ENCODE data around the gene DUSP14.
"Not testable (repeated sequence)": the region's sequence is repeated elsewhere in the genome, so short reads cannot be mapped to it uniquely, and the experiment has no call there.

DUSP14 gene

DNA sequence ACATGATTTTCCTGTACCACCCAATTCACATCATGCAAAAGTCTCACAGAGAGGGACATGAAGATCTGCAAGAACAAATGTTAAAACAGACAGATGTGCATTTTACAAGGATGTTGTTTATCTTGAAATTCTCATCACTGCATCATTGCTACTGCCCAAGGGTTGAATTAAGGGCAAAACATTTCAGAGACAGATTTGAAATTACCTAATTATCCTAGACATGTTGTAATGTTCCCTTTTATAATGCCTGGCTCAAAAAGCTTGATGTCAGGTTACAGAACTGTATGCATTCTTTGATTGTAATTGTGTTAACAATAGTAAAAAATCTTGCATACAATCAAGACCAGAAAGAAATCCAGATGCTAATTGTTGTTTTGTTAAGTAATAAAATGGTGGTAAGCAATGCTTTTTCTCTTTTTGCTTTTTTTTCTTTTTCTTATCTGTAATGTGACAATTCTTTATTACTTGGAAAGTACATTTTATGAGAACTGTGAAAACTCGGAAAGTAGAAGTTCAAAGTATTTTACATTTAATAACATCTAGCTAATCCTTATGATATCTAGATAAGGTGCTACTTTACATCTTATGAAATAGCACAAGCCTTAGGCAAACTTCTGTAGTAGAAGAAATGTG lies 3.6 kb upstream of the DUSP14 start:
- no peak for DNase-seq

DNA sequence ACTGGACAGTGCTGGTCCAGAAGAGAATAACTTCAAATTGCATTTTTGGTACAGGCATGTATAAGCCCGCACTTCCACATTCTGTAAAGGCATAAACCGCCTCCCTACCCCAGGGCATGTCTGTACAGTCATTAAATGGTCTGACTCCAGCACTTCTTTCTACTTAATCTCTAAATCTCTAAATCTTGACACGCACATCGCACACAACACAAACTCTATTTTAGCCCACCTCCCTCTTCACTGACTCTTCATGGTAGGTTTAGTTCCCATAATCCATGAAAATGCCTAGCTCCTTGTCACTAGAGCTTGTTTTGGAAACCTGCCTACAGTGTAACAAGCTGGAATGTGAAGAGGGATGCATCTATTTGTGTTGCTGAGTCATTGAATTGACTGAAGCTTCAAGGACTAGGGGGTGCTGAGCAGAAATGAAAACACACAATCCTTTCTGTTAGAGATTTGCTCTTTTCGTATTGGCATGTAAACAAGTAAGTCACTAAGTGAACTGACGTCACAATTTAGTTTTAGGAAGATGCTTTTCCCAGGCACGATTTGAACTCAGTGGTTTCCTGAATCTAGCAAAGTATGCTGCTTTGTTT lies 1.6 kb upstream of the DUSP14 start:
- DNase-seq: peak; percentile 23

DNA sequence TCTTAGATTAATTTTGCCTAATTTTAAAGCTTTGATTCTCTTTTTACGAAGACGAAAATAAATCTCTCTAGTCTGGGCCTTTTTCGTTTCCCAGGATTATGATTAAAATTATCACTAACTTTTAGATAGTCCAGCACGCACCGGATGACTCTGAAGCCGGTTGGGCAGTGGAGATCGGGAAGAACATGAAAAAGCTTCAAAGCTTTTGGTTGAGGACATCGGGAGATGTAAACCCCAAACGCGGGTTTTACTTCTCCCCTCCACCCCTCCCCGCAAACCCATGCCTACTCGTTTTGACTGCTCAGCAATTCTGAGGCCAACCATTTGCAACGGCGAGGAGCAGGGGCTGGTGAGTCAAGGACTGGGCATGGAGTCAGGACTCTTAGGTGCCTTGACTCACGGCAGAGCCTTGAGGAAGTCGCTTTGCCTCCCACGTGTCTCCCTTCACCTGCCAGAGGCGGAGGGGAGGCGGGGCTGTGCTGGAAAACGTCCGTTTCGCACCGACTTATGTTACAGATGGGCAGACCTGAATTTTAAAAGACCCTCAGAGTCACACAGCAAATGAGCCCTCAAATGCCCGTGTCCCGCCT lies 989 bp upstream of the DUSP14 start:
- DNase-seq: peak; percentile 71

DNA sequence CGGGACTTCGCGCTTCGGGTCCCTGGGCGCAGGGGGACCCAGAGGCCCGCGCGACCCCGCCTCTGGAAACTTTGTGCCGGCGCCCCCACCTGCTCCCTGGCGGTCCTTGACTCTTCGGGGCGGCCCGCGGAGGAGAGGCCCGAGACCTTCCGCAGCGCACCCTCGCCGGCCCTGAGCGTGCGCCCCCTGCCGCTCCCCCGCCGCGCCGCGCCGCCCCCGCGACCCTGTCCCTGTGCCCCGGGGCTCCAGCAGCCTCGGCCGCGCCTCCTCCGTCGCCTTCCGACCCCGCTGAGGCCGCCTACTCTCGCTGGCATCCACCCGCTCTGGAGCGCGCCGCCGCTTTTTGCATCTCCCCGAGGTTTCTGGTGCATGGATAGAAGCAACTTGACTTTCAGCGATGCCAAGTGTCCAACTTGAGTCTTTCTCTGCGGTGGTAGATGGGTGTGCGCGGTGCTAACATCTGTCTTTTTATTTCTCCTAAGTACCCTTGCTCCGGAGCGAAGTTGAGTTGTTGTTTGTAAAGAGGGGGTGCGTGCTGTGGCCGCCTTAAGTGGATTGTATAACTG lies 414 bp downstream of the DUSP14 start:
- peak; percentile 77 for DNase-seq

DNA sequence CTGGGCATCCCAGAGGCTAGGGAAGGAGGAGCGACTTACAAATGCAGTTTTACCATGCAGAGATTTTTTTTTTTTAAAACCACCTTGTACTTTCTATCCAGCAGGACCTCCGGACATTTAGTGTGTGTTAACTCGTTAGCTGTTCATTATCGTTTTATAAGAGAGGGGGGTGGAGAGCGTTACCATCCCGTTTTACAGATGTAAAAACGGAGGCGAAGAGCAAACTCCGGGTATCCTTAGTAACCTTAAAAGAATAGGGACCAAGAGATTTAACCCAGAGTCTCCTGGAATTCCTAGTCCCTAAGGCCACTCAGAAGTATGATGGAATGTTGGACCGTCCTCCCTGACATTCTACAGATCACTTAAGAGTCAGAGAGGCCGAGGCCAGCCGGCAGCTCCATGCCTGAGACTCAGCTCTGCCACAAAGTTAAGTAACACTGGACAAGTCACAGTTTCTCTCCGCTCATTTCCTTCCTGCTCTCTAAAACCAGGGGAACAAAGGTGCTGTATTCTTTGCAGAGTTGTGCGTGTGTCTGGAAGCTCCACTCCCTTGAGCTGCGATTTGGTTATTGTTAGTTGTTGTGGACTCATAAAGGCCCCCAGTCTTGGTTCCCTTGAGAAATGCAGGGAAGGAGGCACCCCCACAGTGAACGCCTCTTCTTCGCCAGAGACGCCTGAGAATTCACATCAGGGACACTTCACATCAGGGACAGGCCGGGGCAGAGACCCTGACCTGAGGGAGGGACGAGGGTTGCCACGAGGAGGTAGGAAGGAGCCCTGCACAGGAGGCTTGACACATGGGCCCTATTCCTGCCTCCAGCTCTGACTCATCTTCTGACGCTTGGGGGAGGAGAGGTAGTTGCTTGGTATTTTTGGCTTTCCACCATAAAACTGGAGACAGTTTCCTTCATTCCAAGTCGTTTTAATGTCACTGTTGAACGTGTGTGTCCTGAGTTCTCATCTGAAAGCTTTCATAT lies 1.2 kb downstream of the DUSP14 start:
- DNase-seq: no peak

DNA sequence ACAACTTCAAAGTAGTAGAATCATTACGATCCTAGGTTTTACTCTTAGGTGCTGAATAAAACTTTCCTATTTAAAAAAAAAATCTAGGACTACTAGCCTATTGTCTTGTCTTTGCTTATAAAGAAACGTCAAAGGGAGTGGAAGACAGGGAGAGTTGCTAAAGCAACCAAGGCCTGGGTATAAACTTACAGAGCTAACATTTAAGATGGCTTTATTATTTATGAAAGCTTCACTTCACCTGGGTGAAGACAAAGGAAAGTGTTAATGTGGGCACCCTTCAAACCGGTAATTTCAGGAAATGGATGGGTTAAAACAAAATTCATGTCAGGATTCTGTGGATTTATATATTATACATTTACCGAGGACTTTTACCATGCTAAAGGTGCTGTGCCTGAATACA lies 2.5 kb downstream of the DUSP14 start:
- no peak for DNase-seq

DNA sequence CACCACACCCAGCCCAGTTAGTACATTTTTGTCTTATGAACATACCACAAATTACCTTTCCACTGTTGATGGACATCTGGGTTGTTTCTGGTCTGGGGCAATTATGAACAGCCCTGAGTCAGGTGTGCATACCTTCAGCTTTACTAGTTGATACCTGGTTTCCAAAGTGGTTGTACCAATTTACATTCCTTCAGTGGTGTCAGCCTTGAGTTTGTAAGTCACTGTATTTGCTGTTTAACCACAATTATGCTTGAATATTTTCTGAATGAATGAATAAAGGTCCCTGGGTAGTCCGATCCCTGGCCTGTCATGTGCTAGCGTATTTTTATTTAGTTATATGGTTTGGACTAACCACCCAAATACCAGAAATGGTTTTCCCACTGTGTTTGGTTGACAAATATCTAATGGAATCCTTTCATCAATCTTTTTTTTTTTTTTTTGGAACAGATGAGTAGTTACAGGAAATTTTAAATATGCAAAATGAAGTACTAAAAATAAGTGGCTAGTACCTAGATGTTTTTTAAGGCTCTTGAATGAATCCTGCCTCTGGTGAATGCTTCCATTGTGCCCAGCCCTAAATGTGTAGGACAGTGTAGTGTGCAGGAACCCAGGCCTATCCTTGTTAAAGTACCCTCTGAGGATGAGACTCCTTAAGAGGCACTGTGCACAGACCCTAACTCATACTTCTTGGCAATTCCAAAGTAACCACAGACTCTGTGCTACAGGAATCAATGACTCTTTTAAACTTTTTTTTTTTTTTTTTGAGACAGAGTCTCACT lies 3.7 kb downstream of the DUSP14 start:
- DNase-seq: no peak

DNA sequence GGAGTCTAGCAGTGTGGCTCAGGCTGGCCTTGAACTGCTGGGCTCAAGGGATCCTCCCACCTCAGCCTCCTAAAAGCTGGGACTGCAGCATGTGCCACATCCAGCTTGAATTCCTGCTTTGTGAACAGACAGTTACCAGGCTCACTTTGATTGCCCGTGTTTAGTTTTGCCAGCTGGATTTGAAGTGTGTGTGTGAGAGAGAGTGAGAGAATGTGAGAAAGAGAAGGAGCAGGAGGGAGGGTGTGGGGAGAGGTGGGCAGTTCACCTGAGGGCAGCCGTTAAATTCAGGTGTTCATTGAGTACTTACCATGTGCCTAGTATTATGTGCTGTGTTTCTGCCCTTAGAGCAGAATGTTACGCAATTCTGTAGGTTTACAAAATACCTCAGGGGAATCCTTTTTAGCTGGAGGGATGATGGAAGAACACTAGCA lies 4.7 kb downstream of the DUSP14 start:
- DNase-seq: no peak

DNA sequence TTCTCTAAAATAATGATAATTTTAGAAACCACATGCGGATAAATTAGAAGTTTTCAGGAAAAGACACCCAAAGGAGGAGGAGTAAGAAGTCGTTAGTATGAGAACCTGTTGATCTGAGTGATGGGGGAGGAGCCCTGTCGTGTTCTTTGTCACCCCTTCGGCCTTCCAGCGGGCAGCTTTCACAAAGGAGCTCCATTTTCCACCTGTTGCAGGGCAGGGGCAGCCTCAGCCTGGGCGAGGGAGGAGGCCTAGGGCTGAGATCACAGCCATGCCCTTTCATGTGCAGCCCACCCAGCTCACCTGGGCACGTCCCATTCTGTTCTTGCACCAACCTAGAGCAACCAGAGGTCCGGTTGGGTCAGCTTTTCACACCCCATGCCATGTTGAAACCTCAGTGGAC lies 5.3 kb downstream of the DUSP14 start:
- DNase-seq: no peak

DNA sequence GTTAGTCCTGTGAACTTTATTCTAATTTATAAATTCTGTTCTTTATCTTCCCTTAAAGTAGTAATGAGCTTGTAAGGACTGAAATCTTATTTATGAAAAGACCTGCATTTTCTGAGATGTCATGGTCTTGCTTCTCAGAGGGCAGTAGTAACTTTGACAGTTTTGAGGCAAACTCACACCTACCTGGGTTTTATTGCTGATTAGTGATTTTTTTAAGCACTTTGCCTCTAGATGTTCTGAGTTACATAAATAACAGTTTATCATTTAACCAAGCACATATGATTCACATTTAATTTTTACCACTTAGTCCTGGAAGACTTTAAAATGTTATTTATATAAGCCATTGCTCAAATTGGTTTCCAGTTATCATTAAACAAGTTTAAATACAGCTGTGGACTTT lies 10.7 kb downstream of the DUSP14 start:
- no peak for DNase-seq

DNA sequence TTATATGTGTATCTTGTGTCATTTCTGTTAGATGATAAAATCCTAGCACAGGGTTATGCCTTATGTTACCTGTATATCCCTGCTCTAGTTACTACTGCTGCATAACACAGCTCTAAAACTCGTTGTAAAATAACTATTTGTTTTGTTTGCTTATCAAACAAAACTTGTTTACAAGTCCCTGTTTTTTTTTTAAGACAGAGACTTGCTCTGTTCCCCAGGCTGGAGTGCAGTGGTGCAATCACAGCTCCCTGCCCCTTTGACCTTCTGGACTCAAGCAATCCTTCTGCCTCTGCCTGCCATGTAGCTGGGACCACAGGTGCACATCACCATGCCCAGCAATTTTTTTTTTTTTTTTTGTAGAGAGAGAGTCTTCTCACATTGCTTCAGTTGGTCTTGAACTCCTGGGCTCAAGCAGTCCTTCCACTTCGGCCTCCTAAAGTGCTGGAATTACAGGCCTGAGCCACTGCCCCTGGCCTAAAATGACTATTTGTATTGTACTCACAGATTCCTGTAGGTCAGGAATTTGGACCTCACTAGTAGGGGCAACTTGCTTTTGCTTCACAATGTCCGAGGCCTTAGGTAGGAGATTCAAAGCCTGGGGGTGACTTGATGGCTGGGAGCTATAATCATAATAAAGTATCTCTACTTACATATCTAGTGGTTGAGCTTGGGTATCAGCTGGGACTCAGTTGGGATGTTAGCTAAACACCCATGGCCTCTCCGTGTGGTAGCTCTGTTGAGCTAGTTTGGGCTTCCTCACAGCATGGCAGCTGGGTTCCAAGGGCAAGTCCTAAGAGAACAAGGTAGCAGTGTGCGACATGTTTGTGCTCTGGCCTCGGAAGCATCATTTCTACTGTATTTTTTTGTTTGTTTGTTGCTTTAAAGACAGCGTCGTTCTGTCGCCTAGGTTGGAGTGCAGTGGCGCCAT lies 12.6 kb downstream of the DUSP14 start:
- no peak for DNase-seq

DNA sequence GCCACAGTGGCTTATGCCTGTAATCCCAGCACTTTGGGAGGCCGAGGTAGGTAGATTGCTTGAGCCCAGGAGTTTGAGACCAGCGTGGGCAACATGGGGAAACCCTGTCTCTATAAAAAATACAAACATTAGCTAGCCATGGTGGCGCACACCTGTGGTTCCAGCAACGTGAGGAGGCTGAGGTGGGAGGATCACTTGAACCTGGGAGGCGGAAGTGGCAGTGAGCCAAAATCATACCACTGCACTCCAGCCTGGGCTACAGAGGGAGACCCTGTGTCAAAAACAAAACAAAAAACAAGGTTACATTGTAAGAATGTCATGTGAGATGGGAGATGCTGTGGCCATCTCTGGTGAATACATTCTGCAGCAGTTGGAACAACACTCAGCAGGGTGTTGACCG lies 13.5 kb downstream of the DUSP14 start:
- no peak for DNase-seq

DNA sequence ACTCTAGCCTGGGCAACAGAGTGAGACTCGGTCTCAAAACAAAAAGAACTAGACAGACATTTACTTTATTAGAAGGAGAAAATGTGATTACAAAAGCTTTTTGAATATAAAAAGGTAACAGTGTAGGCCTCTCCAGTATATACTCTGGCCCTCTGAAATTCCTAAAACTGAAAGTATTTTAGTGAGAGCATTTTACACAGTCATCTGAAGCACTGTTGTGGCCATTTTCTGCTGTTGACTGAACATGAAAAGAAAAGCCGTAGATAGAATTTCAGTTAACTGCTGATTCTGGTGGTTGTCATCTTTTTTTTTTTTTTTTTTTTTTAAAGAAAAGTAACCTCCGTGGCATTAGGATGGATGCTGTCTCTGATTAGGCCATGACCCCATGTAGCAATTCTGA lies 15.6 kb downstream of the DUSP14 start:
- no peak for DNase-seq

DNA sequence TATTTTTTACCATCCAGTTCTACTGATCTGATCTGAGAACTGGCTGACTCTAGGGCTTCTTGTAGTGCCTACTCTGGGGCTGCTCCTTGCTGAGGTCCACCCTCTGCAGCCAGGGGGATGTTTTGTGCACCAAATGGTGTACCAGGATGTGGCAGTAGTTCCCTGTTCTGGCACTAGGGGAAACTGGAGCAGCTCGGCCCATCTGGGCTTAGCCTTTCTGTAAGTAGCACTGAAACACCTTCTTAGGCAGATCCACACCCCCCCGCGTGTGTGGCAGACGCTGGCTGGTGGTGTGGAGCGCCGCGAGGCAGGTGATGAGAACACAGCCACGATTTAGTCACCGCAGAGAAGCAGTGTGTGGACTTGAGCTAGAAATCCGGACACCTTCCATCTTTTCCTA lies 17.0 kb downstream of the DUSP14 start:
- no peak for DNase-seq

DNA sequence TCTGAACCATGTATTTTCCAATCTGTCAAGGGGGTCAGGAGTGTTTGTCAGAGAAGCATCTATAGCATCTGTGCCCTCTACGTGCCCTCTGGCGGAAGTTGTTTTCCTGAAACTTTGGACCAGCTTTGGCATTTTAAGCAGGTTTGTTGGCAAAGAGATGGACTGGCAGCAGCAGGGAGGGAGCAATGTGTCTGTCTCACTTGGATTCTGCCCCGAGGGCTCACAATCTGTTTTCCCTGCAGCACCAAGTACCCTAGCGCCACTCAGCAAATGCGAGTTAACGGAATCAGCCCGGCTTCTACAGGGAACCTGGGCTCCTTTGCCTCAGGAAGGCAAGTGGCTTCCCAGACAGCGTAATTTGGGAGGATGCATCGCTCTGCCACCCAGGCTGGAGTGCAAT lies 17.4 kb downstream of the DUSP14 start:
- DNase-seq: no peak

DNA sequence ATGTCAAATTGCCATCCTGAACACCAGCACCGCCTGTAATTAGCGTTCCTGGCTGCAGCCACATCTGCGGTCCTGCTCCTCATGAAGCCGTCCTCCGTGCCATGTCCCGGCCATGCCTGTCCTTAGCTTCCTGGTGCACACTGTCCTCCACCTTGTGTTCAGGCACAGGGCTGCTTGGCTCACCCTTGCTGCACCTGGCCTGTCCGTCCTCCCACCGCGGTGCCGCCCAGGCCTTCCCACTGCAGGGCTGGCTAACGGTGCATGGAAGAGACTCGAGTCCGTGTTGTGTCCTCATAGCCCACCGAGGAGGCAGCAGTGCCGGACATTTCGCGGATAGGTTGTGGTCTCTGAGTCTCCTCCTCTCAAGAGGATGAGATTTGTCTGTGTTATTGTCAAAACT lies 20.4 kb downstream of the DUSP14 start:
- no peak for DNase-seq

DNA sequence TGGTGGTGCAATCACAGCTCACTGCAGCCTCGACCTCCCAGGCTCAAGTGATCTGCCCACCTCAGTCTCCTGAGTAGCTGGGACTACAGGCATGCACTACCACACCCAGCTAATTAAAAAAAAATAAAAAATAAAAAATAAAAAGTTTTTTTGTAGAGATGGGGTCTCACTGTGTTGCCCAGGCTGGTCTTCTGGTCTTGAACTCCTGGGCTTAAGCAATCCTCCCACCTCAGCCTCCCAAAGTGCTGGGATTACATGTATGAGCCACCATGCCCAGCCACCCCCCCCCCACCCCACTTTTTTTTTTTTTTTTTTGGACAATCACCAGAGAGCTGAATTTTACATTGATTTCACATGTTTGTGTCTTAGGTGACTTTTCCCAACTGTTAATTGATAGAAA lies 22.0 kb downstream of the DUSP14 start:
- DNase-seq: not testable (repeated sequence)

DNA sequence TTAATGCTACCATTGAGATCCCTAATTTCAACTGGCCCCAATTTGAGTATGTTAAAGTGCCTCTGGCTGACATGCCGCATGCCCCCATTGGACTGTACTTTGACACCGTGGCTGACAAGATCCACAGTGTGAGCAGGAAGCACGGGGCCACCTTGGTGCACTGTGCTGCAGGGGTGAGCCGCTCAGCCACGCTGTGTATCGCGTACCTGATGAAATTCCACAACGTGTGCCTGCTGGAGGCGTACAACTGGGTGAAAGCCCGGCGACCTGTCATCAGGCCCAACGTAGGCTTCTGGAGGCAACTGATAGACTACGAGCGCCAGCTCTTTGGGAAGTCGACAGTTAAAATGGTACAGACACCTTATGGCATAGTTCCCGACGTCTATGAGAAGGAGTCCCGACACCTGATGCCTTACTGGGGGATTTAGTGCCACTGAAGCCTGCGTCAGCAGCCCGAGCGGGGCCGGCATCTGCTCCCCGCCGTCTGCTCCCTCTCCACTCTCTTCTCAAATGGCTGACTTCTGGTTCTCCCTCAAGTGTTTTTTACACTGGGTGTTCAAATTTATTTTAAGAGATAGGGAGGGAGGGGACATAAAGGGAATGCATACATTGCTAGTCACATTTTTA lies 22.9 kb downstream of the DUSP14 start:
- DNase-seq: no peak

DNA sequence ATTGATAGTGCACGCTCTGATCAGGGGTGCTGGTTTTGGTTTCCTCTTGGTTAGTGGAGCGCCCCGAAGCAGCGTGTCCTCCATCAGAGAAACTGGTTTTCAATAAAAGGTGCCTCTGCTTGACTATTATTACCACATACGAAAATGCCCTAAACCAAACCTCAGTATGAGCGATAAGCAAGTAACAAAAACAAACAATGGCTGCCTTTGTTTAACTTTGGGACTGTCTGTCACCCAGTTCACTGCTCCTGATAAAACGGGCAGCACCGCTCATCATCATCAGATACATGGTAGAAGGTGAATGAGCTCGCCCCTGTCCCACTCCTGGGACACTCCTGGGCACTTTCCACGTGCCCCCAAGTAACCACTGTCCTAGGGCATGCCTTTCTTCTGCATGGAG lies 24.0 kb downstream of the DUSP14 start:
- DNase-seq: no peak

DNA sequence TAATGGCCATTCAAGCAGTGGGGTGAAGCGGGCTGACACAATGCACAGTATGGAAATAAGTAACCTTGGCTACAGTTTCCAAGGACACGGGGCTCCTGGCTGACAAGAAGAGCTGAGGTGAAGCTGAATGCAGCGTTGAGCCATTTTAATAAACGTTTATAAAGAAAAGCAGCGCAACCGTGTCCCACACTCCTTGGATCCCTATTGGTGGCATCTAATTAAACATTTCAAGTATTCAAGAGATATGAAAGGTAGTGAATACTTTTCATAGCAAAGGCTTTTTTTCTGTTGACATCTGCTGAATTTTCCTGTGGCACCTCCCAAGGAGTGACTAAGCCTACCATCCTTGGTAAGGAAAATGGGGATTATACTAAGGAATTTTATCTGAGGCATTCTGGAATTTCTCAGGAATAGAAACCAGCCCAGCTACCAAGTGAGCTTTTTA lies 26.5 kb downstream of the DUSP14 start:
- DNase-seq: peak; percentile 8

DNA sequence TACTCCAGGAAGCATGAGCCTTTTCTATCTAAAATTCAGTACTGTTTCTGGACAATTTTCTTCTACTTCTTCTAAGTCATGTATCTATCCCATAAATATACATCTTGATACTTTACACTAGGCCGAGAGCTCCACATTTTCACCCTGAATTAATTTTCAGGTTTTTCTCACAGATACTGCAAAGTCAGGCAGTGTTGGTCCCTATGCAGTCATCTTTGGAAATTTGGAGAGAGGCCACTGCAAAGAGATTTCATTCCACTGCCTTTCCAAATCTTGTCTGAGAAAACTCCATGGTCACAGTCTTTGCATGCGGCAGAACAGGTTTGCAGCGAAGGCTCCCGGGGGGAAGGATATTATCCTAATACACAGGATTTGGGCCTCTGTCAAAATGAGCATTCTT lies 28.2 kb downstream of the DUSP14 start:
- DNase-seq: no peak

Data from NCI-H146 (cell line).